WTC11 (cell line): ENCODE data around the gene B3GAT2. TPM values are rescaled to one million over a fixed set of nuclear protein-coding genes. Genes with fewer than 3 reads are reported as not detected.

Experiments used
- ATAC-seq: fragments of 200-7000 bp; cut with Tn5 transposase; 2 replicates; pipeline ENCODE4 v1.10.0; 2021; ENCODE audit warnings: mild to moderate bottlenecking, moderate library complexity
- CTCF ChIA-PET: fragments of 300-600 bp; sonication (Branson Sonifier 250); formaldehyde crosslinking; loops from one replicate; lab custom pipeline; 2021; ENCODE audit warnings: antibody characterized with exemption; lab: Charles Lee
- POLR2A ChIA-PET: fragments of 350-600 bp; sonication (Branson Sonifier 250); formaldehyde crosslinking; loops from one replicate; lab custom pipeline; 2021; ENCODE audit warnings: antibody characterized with exemption; lab: Charles Lee
- DNase-seq: peaks from one replicate; pipeline ENCODE4 v3.0.0; 2021; ENCODE audit warnings: low spot score
- H3K27ac Mint-ChIP-seq: 2 replicates; pipeline ENCODE4 v1.8.0; 2021; ENCODE audit warnings: mixed read lengths
- H3K27me3 Mint-ChIP-seq: 2 replicates; pipeline ENCODE4 v1.8.0; 2021; ENCODE audit warnings: low read depth, mild to moderate bottlenecking, moderate library complexity, mixed read lengths
- H3K36me3 Mint-ChIP-seq: 2 replicates; pipeline ENCODE4 v1.8.0; 2021; ENCODE audit warnings: mixed read lengths
- H3K4me1 Mint-ChIP-seq: 2 replicates; pipeline ENCODE4 v1.8.0; 2022; ENCODE audit warnings: mixed read lengths
- H3K4me3 Mint-ChIP-seq: 2 replicates; pipeline ENCODE4 v1.8.0; 2021; ENCODE audit warnings: mild to moderate bottlenecking, moderate library complexity, mixed read lengths
- H3K9me3 Mint-ChIP-seq: 2 replicates; pipeline ENCODE4 v1.8.0; 2021; ENCODE audit warnings: mixed read lengths
- CBFB ChIP-seq: sonication (generic); formaldehyde crosslinking; IDR thresholded peaks from 2 replicates; pipeline ENCODE4 v1.8.1; 2022; ENCODE audit warnings: mild to moderate bottlenecking, low read depth, missing genetic modification reagents
- GRHL2 ChIP-seq: fragments of 250-450 bp; sonication (Bioruptor Pico); IDR thresholded peaks from 2 replicates; pipeline ENCODE4 v1.8.0; 2022; ENCODE audit warnings: mild to moderate bottlenecking, moderate library complexity; ENCODE audit not compliant: insufficient replicate concordance, severe bottlenecking
- IRF2 ChIP-seq: sonication (generic); formaldehyde crosslinking; IDR thresholded peaks from 2 replicates; pipeline ENCODE4 v1.8.0; 2022; ENCODE audit warnings: low read depth, missing genetic modification reagents, borderline replicate concordance
- ZNF121 ChIP-seq: sonication (generic); formaldehyde crosslinking; IDR thresholded peaks from 2 replicates; pipeline ENCODE4 v1.8.0; 2023; ENCODE audit warnings: missing genetic modification reagents
- ZNF396 ChIP-seq: fragments of 250-450 bp; sonication (Bioruptor Pico); IDR thresholded peaks from 2 replicates; pipeline ENCODE4 v1.8.0; 2021; ENCODE audit warnings: mild to moderate bottlenecking, moderate library complexity, borderline replicate concordance
- ZNF423 ChIP-seq: fragments of 250-450 bp; sonication (Bioruptor Pico); IDR thresholded peaks from 2 replicates; pipeline ENCODE4 v2.1.2; 2022; ENCODE audit warnings: mild to moderate bottlenecking, moderate library complexity
- total RNA-seq: library from RNA; stranded (reverse); gene quantifications from 3 replicates; pipeline ENCODE4 v1.2.3, GENCODE V29; 2021
- TF ChIP-seq, protein P1 (sequence below): sonication (generic); formaldehyde crosslinking; IDR thresholded peaks from 2 replicates; pipeline ENCODE4 v1.8.0; 2022; ENCODE audit warnings: mild to moderate bottlenecking, missing genetic modification reagents
- TF ChIP-seq, protein P2 (sequence below): sonication (generic); formaldehyde crosslinking; IDR thresholded peaks from 2 replicates; pipeline ENCODE4 v1.8.0; 2023; ENCODE audit warnings: missing genetic modification reagents, mild to moderate bottlenecking, borderline replicate concordance
- TF ChIP-seq, protein P3 (sequence below): sonication (generic); formaldehyde crosslinking; IDR thresholded peaks from 2 replicates; pipeline ENCODE4 v1.8.0; 2023; ENCODE audit warnings: mild to moderate bottlenecking, missing genetic modification reagents
- TF ChIP-seq, protein P4 (sequence below): sonication (generic); formaldehyde crosslinking; IDR thresholded peaks from 2 replicates; pipeline ENCODE4 v1.8.1; 2023; ENCODE audit warnings: mild to moderate bottlenecking, moderate library complexity, missing genetic modification reagents
- TF ChIP-seq, protein P5 (sequence below): sonication (generic); formaldehyde crosslinking; IDR thresholded peaks from 2 replicates; pipeline ENCODE4 v1.8.1; 2023; ENCODE audit warnings: mild to moderate bottlenecking, missing genetic modification reagents, moderate library complexity
- TF ChIP-seq, protein P6 (sequence below): fragments of 250-450 bp; sonication (Bioruptor Pico); IDR thresholded peaks from 2 replicates; pipeline ENCODE4 v2.1.2; 2022; ENCODE audit warnings: mild to moderate bottlenecking, moderate library complexity

Gene B3GAT2
- total RNA-seq, 1 experiment from 2014 or later = 0.70 TPM

DNA sequence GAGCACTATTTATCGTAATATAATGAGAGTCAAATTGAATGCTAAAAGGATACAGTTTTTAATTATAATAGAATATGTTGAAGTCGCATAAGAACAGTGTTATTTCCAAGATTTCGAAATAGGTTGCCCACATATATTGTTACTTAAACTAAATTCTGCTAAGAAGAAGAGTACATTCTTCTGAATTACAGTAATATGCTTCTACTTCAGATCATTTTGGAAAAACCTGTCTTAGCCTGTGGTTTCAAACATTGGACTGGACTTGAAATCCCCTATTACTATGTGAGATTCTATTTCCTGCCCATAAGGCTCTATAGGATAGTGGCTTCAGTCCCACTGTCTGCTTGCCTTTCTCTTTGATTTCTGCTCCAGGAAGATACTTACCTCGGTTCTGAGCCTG is 137.2 kb downstream of the B3GAT2 start (continued):
- TF ChIP-seq, protein P1, sequence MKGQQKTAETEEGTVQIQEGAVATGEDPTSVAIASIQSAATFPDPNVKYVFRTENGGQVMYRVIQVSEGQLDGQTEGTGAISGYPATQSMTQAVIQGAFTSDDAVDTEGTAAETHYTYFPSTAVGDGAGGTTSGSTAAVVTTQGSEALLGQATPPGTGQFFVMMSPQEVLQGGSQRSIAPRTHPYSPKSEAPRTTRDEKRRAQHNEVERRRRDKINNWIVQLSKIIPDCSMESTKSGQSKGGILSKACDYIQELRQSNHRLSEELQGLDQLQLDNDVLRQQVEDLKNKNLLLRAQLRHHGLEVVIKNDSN = no peak
- TF ChIP-seq ZNF423 (CRISPR knock-in tag) (no peak), GRHL2 (CRISPR knock-in tag) (no peak), ZNF121 (CRISPR knock-in tag) (no peak), CBFB (CRISPR knock-in tag) (no peak)
- TF ChIP-seq, protein P2, sequence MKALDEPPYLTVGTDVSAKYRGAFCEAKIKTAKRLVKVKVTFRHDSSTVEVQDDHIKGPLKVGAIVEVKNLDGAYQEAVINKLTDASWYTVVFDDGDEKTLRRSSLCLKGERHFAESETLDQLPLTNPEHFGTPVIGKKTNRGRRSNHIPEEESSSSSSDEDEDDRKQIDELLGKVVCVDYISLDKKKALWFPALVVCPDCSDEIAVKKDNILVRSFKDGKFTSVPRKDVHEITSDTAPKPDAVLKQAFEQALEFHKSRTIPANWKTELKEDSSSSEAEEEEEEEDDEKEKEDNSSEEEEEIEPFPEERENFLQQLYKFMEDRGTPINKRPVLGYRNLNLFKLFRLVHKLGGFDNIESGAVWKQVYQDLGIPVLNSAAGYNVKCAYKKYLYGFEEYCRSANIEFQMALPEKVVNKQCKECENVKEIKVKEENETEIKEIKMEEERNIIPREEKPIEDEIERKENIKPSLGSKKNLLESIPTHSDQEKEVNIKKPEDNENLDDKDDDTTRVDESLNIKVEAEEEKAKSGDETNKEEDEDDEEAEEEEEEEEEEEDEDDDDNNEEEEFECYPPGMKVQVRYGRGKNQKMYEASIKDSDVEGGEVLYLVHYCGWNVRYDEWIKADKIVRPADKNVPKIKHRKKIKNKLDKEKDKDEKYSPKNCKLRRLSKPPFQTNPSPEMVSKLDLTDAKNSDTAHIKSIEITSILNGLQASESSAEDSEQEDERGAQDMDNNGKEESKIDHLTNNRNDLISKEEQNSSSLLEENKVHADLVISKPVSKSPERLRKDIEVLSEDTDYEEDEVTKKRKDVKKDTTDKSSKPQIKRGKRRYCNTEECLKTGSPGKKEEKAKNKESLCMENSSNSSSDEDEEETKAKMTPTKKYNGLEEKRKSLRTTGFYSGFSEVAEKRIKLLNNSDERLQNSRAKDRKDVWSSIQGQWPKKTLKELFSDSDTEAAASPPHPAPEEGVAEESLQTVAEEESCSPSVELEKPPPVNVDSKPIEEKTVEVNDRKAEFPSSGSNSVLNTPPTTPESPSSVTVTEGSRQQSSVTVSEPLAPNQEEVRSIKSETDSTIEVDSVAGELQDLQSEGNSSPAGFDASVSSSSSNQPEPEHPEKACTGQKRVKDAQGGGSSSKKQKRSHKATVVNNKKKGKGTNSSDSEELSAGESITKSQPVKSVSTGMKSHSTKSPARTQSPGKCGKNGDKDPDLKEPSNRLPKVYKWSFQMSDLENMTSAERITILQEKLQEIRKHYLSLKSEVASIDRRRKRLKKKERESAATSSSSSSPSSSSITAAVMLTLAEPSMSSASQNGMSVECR = no peak
- TF ChIP-seq, protein P3, sequence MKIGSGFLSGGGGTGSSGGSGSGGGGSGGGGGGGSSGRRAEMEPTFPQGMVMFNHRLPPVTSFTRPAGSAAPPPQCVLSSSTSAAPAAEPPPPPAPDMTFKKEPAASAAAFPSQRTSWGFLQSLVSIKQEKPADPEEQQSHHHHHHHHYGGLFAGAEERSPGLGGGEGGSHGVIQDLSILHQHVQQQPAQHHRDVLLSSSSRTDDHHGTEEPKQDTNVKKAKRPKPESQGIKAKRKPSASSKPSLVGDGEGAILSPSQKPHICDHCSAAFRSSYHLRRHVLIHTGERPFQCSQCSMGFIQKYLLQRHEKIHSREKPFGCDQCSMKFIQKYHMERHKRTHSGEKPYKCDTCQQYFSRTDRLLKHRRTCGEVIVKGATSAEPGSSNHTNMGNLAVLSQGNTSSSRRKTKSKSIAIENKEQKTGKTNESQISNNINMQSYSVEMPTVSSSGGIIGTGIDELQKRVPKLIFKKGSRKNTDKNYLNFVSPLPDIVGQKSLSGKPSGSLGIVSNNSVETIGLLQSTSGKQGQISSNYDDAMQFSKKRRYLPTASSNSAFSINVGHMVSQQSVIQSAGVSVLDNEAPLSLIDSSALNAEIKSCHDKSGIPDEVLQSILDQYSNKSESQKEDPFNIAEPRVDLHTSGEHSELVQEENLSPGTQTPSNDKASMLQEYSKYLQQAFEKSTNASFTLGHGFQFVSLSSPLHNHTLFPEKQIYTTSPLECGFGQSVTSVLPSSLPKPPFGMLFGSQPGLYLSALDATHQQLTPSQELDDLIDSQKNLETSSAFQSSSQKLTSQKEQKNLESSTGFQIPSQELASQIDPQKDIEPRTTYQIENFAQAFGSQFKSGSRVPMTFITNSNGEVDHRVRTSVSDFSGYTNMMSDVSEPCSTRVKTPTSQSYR (CRISPR knock-in tag) = no peak
- TF ChIP-seq, protein P4, sequence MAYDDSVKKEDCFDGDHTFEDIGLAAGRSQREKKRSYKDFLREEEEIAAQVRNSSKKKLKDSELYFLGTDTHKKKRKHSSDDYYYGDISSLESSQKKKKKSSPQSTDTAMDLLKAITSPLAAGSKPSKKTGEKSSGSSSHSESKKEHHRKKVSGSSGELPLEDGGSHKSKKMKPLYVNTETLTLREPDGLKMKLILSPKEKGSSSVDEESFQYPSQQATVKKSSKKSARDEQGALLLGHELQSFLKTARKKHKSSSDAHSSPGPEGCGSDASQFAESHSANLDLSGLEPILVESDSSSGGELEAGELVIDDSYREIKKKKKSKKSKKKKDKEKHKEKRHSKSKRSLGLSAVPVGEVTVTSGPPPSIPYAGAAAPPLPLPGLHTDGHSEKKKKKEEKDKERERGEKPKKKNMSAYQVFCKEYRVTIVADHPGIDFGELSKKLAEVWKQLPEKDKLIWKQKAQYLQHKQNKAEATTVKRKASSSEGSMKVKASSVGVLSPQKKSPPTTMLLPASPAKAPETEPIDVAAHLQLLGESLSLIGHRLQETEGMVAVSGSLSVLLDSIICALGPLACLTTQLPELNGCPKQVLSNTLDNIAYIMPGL (CRISPR knock-in tag) = no peak
- TF ChIP-seq, protein P5, sequence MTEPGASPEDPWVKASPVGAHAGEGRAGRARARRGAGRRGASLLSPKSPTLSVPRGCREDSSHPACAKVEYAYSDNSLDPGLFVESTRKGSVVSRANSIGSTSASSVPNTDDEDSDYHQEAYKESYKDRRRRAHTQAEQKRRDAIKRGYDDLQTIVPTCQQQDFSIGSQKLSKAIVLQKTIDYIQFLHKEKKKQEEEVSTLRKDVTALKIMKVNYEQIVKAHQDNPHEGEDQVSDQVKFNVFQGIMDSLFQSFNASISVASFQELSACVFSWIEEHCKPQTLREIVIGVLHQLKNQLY = no peak
- TF ChIP-seq, protein P6, sequence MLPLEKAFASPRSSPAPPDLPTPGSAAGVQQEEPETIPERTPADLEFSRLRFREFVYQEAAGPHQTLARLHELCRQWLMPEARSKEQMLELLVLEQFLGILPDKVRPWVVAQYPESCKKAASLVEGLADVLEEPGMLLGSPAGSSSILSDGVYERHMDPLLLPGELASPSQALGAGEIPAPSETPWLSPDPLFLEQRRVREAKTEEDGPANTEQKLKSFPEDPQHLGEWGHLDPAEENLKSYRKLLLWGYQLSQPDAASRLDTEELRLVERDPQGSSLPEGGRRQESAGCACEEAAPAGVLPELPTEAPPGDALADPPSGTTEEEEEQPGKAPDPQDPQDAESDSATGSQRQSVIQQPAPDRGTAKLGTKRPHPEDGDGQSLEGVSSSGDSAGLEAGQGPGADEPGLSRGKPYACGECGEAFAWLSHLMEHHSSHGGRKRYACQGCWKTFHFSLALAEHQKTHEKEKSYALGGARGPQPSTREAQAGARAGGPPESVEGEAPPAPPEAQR = no peak

DNA sequence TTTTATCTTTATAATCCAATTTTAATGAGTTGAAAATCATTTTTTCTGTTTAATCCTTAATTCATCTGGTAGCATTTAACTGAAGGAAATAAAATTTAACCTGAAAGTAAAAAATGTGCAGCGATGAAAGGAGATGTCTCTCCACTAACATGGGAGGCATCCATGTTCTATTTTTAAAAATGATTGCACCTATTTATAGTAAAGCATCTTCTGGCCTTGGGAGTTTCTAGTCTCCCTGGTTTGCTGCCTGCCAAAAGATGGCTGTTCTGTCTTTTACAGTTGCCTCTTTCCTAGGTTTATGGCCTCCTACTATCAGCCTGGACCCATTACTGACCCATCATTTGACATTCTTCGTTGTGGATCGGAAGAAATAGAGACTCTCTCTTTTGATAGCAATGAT is 143.0 kb downstream of the B3GAT2 start:
- no peaks in the 10 kb centered on the region for H3K9me3 Mint-ChIP-seq
- H3K27ac Mint-ChIP-seq = no peak overlapping the region
- no peak for ATAC-seq
- H3K4me1 Mint-ChIP-seq = no peaks in the 10 kb centered on the region
- ChIA-PET POLR2A (no interaction called here), CTCF (no interaction called here)
- TF ChIP-seq IRF2 (CRISPR knock-in tag) (no peak), ZNF396 (CRISPR knock-in tag) (no peak)
- H3K27me3 Mint-ChIP-seq = no peaks in the 10 kb centered on the region
- no peaks in the 10 kb centered on the region for H3K36me3 Mint-ChIP-seq
- DNase-seq = no peak
- no peak overlapping the region for H3K4me3 Mint-ChIP-seq
